IMR-90 (cell line): ENCODE data around the gene CSF1. TPM values are rescaled to one million over a fixed set of nuclear protein-coding genes. Genes with fewer than 3 reads are reported as not detected.

Experiments used
- ATAC-seq: fragments of 200-7000 bp; cut with Tn5 transposase; 2 replicates; pipeline ENCODE4 v1.9.1; 2020; ENCODE audit warnings: low read depth, mild to moderate bottlenecking, moderate library complexity
- BruUV-seq: library from RNA; stranded (reverse); fragments of 400-500 nt; replicated peaks from 2 replicates; lab custom pipeline; 2021; lab: Mats Ljungman, UMichigan
- CTCF ChIA-PET: fragments of 300-600 bp; formaldehyde crosslinking; extraction: SDS; loops from one replicate; lab custom pipeline; 2021; ENCODE audit warnings: antibody characterized with exemption; lab: Yijun Ruan, JAX
- POLR2A ChIA-PET: fragments of 300-600 bp; sonication (Branson Sonifier 250); formaldehyde crosslinking; loops from one replicate; lab custom pipeline; 2022; ENCODE audit warnings: antibody characterized with exemption; ENCODE audit not compliant: unreplicated experiment; lab: Charles Lee
- DNase-seq: peaks from one replicate; pipeline ENCODE4 v3.0.0; 2013
- H2AFZ ChIP-seq: replicated peaks from 2 replicates; pipeline ENCODE3; 2013; ENCODE audit warnings: low read length, mild to moderate bottlenecking; ENCODE audit not compliant: poor library complexity
- H2AK5ac ChIP-seq: 2 replicates; pipeline ENCODE4 v1.6.1; 2013; ENCODE audit warnings: low read depth, low read length, inconsistent platforms
- H2AK9ac ChIP-seq: replicated peaks from 2 replicates; pipeline ENCODE3; 2013; ENCODE audit warnings: mild to moderate bottlenecking, low read depth, low read length, moderate library complexity; ENCODE audit not compliant: poor library complexity
- H2BK120ac ChIP-seq: 2 replicates; pipeline ENCODE4 v1.6.1; 2013; ENCODE audit warnings: low read depth, low read length, inconsistent platforms
- H2BK15ac ChIP-seq: 3 replicates; pipeline ENCODE4 v1.6.1; 2013; ENCODE audit warnings: low read depth, low read length, inconsistent platforms
- H2BK20ac ChIP-seq: 2 replicates; pipeline ENCODE4 v1.6.1; 2013; ENCODE audit warnings: low read depth, mild to moderate bottlenecking, inconsistent platforms, low read length, moderate library complexity
- H2BK5ac ChIP-seq: 2 replicates; pipeline ENCODE4 v1.6.1; 2013; ENCODE audit warnings: mild to moderate bottlenecking, low read depth, low read length, inconsistent platforms; ENCODE audit not compliant: poor library complexity, severe bottlenecking
- H3K14ac ChIP-seq: replicated peaks from 2 replicates; pipeline ENCODE4 v1.6.1; 2013; ENCODE audit warnings: low read depth, low read length, inconsistent platforms
- H3K18ac ChIP-seq: 2 replicates; pipeline ENCODE4 v1.6.1; 2013; ENCODE audit warnings: low read depth, low read length, control low read depth
- H3K23ac ChIP-seq: 2 replicates; pipeline ENCODE4 v1.6.1; 2013; ENCODE audit warnings: low read depth, low read length, inconsistent platforms
- H3K27ac ChIP-seq: 2 replicates; pipeline ENCODE4 v1.5.1; 2013; ENCODE audit warnings: mild to moderate bottlenecking, control low read depth, low read length; ENCODE audit not compliant: insufficient read depth
- H3K27me3 ChIP-seq: 2 replicates; pipeline ENCODE4 v1.6.1; 2013; ENCODE audit warnings: low read length; ENCODE audit not compliant: control insufficient read depth, insufficient read depth
- H3K36me3 ChIP-seq: 2 replicates; pipeline ENCODE4 v1.6.1; 2013; ENCODE audit warnings: low read length, mixed read lengths; ENCODE audit not compliant: control insufficient read depth, insufficient read depth
- H3K4ac ChIP-seq: 2 replicates; pipeline ENCODE4 v1.6.1; 2013; ENCODE audit warnings: low read depth, low read length, inconsistent platforms
- H3K4me1 ChIP-seq: 2 replicates; pipeline ENCODE4 v1.6.1; 2013; ENCODE audit warnings: low read length, mixed read lengths; ENCODE audit not compliant: control insufficient read depth, insufficient read depth
- H3K4me2 ChIP-seq: 2 replicates; pipeline ENCODE4 v1.6.1; 2013; ENCODE audit warnings: low read depth, mild to moderate bottlenecking, control low read depth, low read length, moderate library complexity
- H3K4me3 ChIP-seq: 2 replicates; pipeline ENCODE4 v1.5.1; 2013; ENCODE audit warnings: low read depth, mild to moderate bottlenecking, control low read depth, low read length, moderate library complexity; ENCODE audit not compliant: insufficient read depth
- H3K56ac ChIP-seq: 2 replicates; pipeline ENCODE4 v1.6.1; 2013; ENCODE audit warnings: low read length, inconsistent platforms; ENCODE audit not compliant: insufficient read depth; ENCODE audit errors: extremely low read depth
- H3K79me1 ChIP-seq, 2 experiments: 2 replicates each; pipeline ENCODE4 v1.6.1; 2013; ENCODE audit warnings: low read length in 2 of 2, inconsistent platforms in 1 of 2, low read depth in 1 of 2
- H3K9ac ChIP-seq: 2 replicates; pipeline ENCODE4 v1.6.1; 2013; ENCODE audit warnings: low read depth, low read length, control low read depth
- H3K9me1 ChIP-seq: 2 replicates; pipeline ENCODE4 v1.6.1; 2013; ENCODE audit warnings: low read length, inconsistent platforms; ENCODE audit not compliant: insufficient read depth
- H3K9me3 ChIP-seq: 2 replicates; pipeline ENCODE4 v1.6.1; 2013; ENCODE audit warnings: low read length; ENCODE audit not compliant: control insufficient read depth, insufficient read depth
- H4K20me1 ChIP-seq: 2 replicates; pipeline ENCODE4 v1.6.1; 2013; ENCODE audit warnings: low read length, inconsistent platforms; ENCODE audit not compliant: insufficient read depth
- H4K5ac ChIP-seq: 2 replicates; pipeline ENCODE4 v1.6.1; 2013; ENCODE audit warnings: mild to moderate bottlenecking, low read depth, low read length, control low read depth
- H4K8ac ChIP-seq, 2 experiments: 2 replicates each; pipeline ENCODE4 v1.6.1; 2013; ENCODE audit warnings: low read depth in 2 of 2, low read length in 2 of 2, control low read depth in 1 of 2, inconsistent platforms in 1 of 2
- H4K91ac ChIP-seq: 2 replicates; pipeline ENCODE4 v1.6.1; 2013; ENCODE audit warnings: low read depth, low read length, inconsistent platforms; ENCODE audit not compliant: insufficient read depth
- CEBPB ChIP-seq: IDR thresholded peaks from 2 replicates; pipeline ENCODE4 v1.6.1; 2012; ENCODE audit warnings: low read depth, low read length, improper control_type of control experiment
- CHD1 ChIP-seq: IDR thresholded peaks from 2 replicates; pipeline ENCODE4 v1.6.1; 2012; ENCODE audit warnings: low read depth, low read length, improper control_type of control experiment
- FOS ChIP-seq: fragments of 150-350 bp; IDR thresholded peaks from 2 replicates; pipeline ENCODE4 v1.6.1; 2016; ENCODE audit warnings: low read depth, low read length
- MAFK ChIP-seq: IDR thresholded peaks from 2 replicates; pipeline ENCODE4 v1.6.1; 2012; ENCODE audit warnings: low read depth, low read length, improper control_type of control experiment
- MAZ ChIP-seq: IDR thresholded peaks from 2 replicates; pipeline ENCODE4 v1.6.1; 2012; ENCODE audit warnings: low read depth, mild to moderate bottlenecking, low read length, improper control_type of control experiment, moderate library complexity, borderline replicate concordance
- MXI1 ChIP-seq: IDR thresholded peaks from 2 replicates; pipeline ENCODE4 v1.6.1; 2012; ENCODE audit warnings: low read depth, mild to moderate bottlenecking, low read length, moderate library complexity, borderline replicate concordance
- NFE2L2 ChIP-seq: fragments of 150-350 bp; IDR thresholded peaks from 2 replicates; pipeline ENCODE4 v1.6.1; 2016; ENCODE audit warnings: low read depth, mild to moderate bottlenecking, low read length
- POLR2A ChIP-seq: IDR thresholded peaks from 2 replicates; pipeline ENCODE4 v1.6.1; 2012; ENCODE audit warnings: mild to moderate bottlenecking, low read depth, low read length
- RFX5 ChIP-seq: IDR thresholded peaks from 2 replicates; pipeline ENCODE4 v1.8.0; 2012; ENCODE audit warnings: low read depth, mild to moderate bottlenecking, low read length, moderate library complexity
- SMC3 ChIP-seq: fragments of 150-350 bp; IDR thresholded peaks from 2 replicates; pipeline ENCODE4 v1.6.1; 2016; ENCODE audit warnings: low read depth, mild to moderate bottlenecking, antibody characterized with exemption, low read length, moderate library complexity
- USF2 ChIP-seq: fragments of 150-350 bp; IDR thresholded peaks from 2 replicates; pipeline ENCODE4 v1.6.1; 2017; ENCODE audit warnings: mild to moderate bottlenecking, antibody characterized with exemption, low read length, low read depth
- WGBS, 2 experiments: methylation state at CpG; one replicate each; pipeline versions ENCODE4 v1.1.5 to v1.1.7; 2013; ENCODE audit warnings: missing lambda C conversion rate in 2 of 2; ENCODE audit not compliant: insufficient read length in 1 of 2; ENCODE audit errors: extremely low coverage in 2 of 2; 5-methylcytosine and 5-hydroxymethylcytosine counted together
- dilution Hi-C: fragments of 300-500 bp; cut with HindIII; formaldehyde crosslinking; loops from one replicate; pipeline ENCODE4 v1.14.3; 2018; ENCODE audit warnings: low sequenced_read_pairs; ENCODE audit not compliant: unreplicated experiment
- in situ Hi-C: fragments of 300-500 bp; cut with MboI; formaldehyde crosslinking; loops from 3 replicates; pipeline ENCODE4 v1.14.3; 2019; ENCODE audit warnings: low sequenced_read_pairs, inconsistent platforms, mixed read lengths
- intact Hi-C: fragments of 100-400 bp; cut with micrococcal nuclease; formaldehyde crosslinking; loops from 2 replicates; pipeline ENCODE4 v1.10.0; 2022
- polyA plus RNA-seq, 3 experiments: library from polyadenylated mRNA; depleted of rRNA; stranded (reverse); fragments of >200 nt; gene quantifications; 2 replicates each; pipeline ENCODE4 v1.2.3, GENCODE V29; 2012; ENCODE audit warnings: low replicate concordance in 1 of 3
- total RNA-seq: library from RNA; depleted of rRNA; stranded (reverse); fragments of >200 nt; gene quantifications from 2 replicates; pipeline ENCODE4 v1.2.3, GENCODE V29; 2012

Gene CSF1
- total and polyA plus RNA-seq, 2 of the 4 experiments (the other 2 are of a cell fraction): 14.3 to 22.0 TPM

- H3K79me1 ChIP-seq: no peaks in the 10 kb centered on the region
- no peaks in the 10 kb centered on the region for H4K20me1 ChIP-seq
- no peak overlapping the region for H3K4me3 ChIP-seq
- no peak overlapping the region for H3K14ac ChIP-seq
- H4K8ac ChIP-seq: no peak overlapping the region
- DNase-seq (no peak), ATAC-seq (no peak)
- ChIA-PET CTCF (no interaction called here), POLR2A (no interaction called here)
- H3K9ac ChIP-seq: no peak overlapping the region
- no peak overlapping the region for H3K23ac ChIP-seq
- no peak overlapping the region for H4K5ac ChIP-seq
- H3K4me2 ChIP-seq: no peak overlapping the region
- H3K4me1 ChIP-seq: peaks cover 6% of the 10 kb centered on the region
- BruUV-seq: no TSS peak
- in situ Hi-C loops: no loop called here
- H3K56ac ChIP-seq: no peak overlapping the region
- WGBS, 2 experiments: no CpG with 5 or more reads among the region's 1 CpG
- H2AFZ ChIP-seq: no peak overlapping the region
- peaks cover 3% of the 10 kb centered on the region for H3K9me1 ChIP-seq
- H4K91ac ChIP-seq: no peak overlapping the region
- H2BK15ac ChIP-seq: no peak overlapping the region
- no peak overlapping the region for H2BK120ac ChIP-seq
- H2AK5ac ChIP-seq: no peak overlapping the region
- H2AK9ac ChIP-seq: no peak overlapping the region
- H3K9me3 ChIP-seq: no peaks in the 10 kb centered on the region
- H2BK20ac ChIP-seq: no peak overlapping the region
- TF ChIP-seq MAFK: no peak
- TF ChIP-seq FOS: no peak
- no peak for TF ChIP-seq CHD1
- no peak for TF ChIP-seq CEBPB
- TF ChIP-seq RFX5: no peak
- no peak for TF ChIP-seq MXI1
- no peak for TF ChIP-seq MAZ
- no peak for TF ChIP-seq NFE2L2
- TF ChIP-seq SMC3: no peak
- TF ChIP-seq POLR2A: no peak
- no peak for TF ChIP-seq USF2
- no peak overlapping the region for H3K4ac ChIP-seq
- intact Hi-C loops: no loop called here
- H3K27ac ChIP-seq: no peak overlapping the region
- no peak overlapping the region for H2BK5ac ChIP-seq
- dilution Hi-C loops: no loop called here
- H3K36me3 ChIP-seq: no peaks in the 10 kb centered on the region
- no peaks in the 10 kb centered on the region for H3K27me3 ChIP-seq
- no peak overlapping the region for H3K18ac ChIP-seq
Measured at GRCh38 chr1:109950038-109950437, 39.4 kb downstream of the CSF1 start.
